ENCODE results near the gene IL9. TPM values are rescaled to one million over a fixed set of nuclear protein-coding genes. Genes with fewer than 3 reads are reported as not detected.

The IL9 gene
- total RNA-seq, 3 donors from 2014 or later = not detected

- intact Hi-C loops (cut with DNase I, micrococcal nuclease) = no loop called here
- no peak for ATAC-seq
- H3K4me3 ChIP-seq = no peak overlapping the region
- H3K36me3 ChIP-seq (ENCODE audit: low read depth) = no peaks in the 10 kb centered on the region
- DNase-seq = no peak
- no peak for TF ChIP-seq CTCF (IDR thresholded peaks at IDR 0.05)
- no peaks in the 10 kb centered on the region for H3K9me3 ChIP-seq
- no peaks in the 10 kb centered on the region for H3K4me1 ChIP-seq (ENCODE audit: low read depth)
Observed at GRCh38 chr5:135901633-135902032, 6.0 kb upstream of the IL9 start.

- H3K4me1 ChIP-seq (ENCODE audit: low read depth) = no peaks in the 10 kb centered on the region
- ATAC-seq (no peak), DNase-seq (no peak)
- H3K36me3 ChIP-seq (ENCODE audit: low read depth) = no peaks in the 10 kb centered on the region
- H3K4me3 ChIP-seq = no peak overlapping the region
- TF ChIP-seq CTCF (IDR thresholded peaks at IDR 0.05) = no peak
- intact Hi-C loops (cut with DNase I, micrococcal nuclease) = no loop called here
- H3K9me3 ChIP-seq = no peaks in the 10 kb centered on the region
Observed at GRCh38 chr5:135900276-135900675, 4.6 kb upstream of the IL9 start.

- TF ChIP-seq CTCF (IDR thresholded peaks at IDR 0.05) = no peak
- Histone ChIP-seq H3K4me1 (ENCODE audit: low read depth) (no peaks in the 10 kb centered on the region), H3K4me3 (no peak overlapping the region), H3K36me3 (ENCODE audit: low read depth) (no peaks in the 10 kb centered on the region), H3K9me3 (no peaks in the 10 kb centered on the region)
- DNase-seq (no peak), ATAC-seq (no peak)
- intact Hi-C loops (cut with DNase I, micrococcal nuclease) = no loop called here
Observed at GRCh38 chr5:135898651-135899050, 3.0 kb upstream of the IL9 start.

- ATAC-seq (no peak), DNase-seq (no peak)
- intact Hi-C loops (cut with DNase I, micrococcal nuclease) = no loop called here
Observed at GRCh38 chr5:135894789-135895188, 852 bp downstream of the IL9 start.

GRCh38 chr5:135894276-135894675, 1.4 kb downstream of the IL9 start:
- intact Hi-C loops (cut with DNase I, micrococcal nuclease) = no loop called here
- no peak for ATAC-seq

More at GRCh38 chr5:135894789-135895188, 852 bp downstream of the IL9 start:
- Histone ChIP-seq H3K4me3 (no peak overlapping the region), H3K36me3 (ENCODE audit: low read depth) (no peaks in the 10 kb centered on the region), H3K9me3 (no peaks in the 10 kb centered on the region), H3K4me1 (ENCODE audit: low read depth) (no peaks in the 10 kb centered on the region)
- no peak for TF ChIP-seq CTCF (IDR thresholded peaks at IDR 0.05)

More at GRCh38 chr5:135894276-135894675, 1.4 kb downstream of the IL9 start:
- Histone ChIP-seq H3K4me3 (no peak overlapping the region), H3K4me1 (ENCODE audit: low read depth) (no peaks in the 10 kb centered on the region), H3K9me3 (no peaks in the 10 kb centered on the region), H3K36me3 (ENCODE audit: low read depth) (no peaks in the 10 kb centered on the region)
- TF ChIP-seq CTCF (IDR thresholded peaks at IDR 0.05) = no peak
- no peak for DNase-seq
